ENCODE data around the gene NPHP1.
"Not testable (repeated sequence)": the region's sequence is repeated elsewhere in the genome, so short reads cannot be mapped to it uniquely, and the experiment has no call there.

- TF ChIP-seq CTCF (IDR thresholded peaks at IDR 0.05; ENCODE audit: control extremely low read depth in 1 of 3, insufficient read depth in 1 of 3, low read depth in 1 of 3, low read length in 3 of 3); ZNF274 (IDR thresholded peaks at IDR 0.05; ENCODE audit: borderline replicate concordance, extremely low read depth, low read length): not testable (repeated sequence)
Measured at GRCh38 chr2:110213522-110213921, 8.7 kb upstream of the NPHP1 start.
